ENCODE measurements around the gene TENT5C. TPM values are rescaled to one million over a fixed set of nuclear protein-coding genes. Genes with fewer than 3 reads are reported as not detected.

The TENT5C gene
- total and polyA plus RNA-seq, 7 experiments from 2014 or later: 0.91 to 47.0 (median 3.9) TPM

DNA sequence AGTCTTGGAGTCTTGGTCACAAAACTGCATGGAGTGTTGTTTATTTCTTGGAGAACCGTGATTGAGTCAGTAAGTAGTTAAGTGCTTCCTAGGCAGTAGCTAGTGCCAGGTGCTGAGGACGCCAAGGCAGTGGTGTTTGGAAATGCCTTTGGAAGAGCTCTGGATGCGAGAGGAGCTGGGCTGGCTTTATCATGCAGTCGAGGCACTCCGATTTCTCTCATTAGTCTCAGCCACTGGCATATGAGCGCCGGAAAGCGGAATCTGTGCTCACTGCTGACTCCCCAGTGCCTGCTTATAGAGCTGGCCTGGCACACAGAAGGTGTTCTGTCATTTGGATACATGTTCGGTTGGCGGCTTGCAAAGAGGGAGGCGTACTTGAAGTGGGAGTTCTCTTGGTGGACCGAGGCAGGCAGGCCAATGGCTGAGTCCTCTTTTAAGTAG, 3.6 kb downstream of the TENT5C start:
- Histone ChIP-seq H3K9me3 (ENCODE audit: control insufficient read depth in 2 of 3, low read length in 3 of 3) (no peaks in the 10 kb centered on the region), H3K27me3 (ENCODE audit: control insufficient read depth in 2 of 2, insufficient read depth in 2 of 2, low read length in 2 of 2) (no peaks in the 10 kb centered on the region), H3K4me1 (ENCODE audit: control insufficient read depth in 2 of 2, insufficient read depth in 2 of 2, low read length in 2 of 2) (peaks cover 20 to 54% of the 10 kb centered on the region in 2 donors), H3K36me3 (ENCODE audit: control insufficient read depth in 2 of 3, insufficient read depth in 3 of 3, low read length in 3 of 3) (no peaks in the 10 kb centered on the region), H3K4me3 (ENCODE audit: low read length) (no peak overlapping the region), H3K27ac (ENCODE audit: low read depth, low read length) (no peak overlapping the region)
- Mint-ChIP-seq H3K4me3 (no peak overlapping the region), H3K36me3 (peaks cover 3 to 31% (median 15%) of the 10 kb centered on the region in 5 donors), H3K27me3 (peaks cover 0 to 13% (median 0%) of the 10 kb centered on the region in 5 donors), H3K9me3 (no peaks in the 10 kb centered on the region), H3K27ac (no peak overlapping the region), H3K4me1 (peaks cover 28 to 68% (median 49%) of the 10 kb centered on the region in 7 donors)
- intact Hi-C loops (cut with micrococcal nuclease): loop anchor here (5.0 to 10.0 kb wide), 8 partner anchors 97 to 1533 kb away; partner anchors contain the start of genes ATP1A1 (in 1 of the 2), CD101 (in 1 of the 2), CD2 (in 1 of the 2) and TRIM45 (in 1 of the 2)
- no peak for DNase-seq
- ATAC-seq: no peak
- ChIA-PET POLR2A (interaction anchor here (1.0 to 4.3 kb wide), 2 partner anchors 17 to 47 kb away, joined by 3 to 42 read pairs; no protein-coding TSS in a partner anchor), CTCF (interaction anchor here (0.8 kb wide), 1 partner anchor 841 kb away, joined by 5 read pairs; no protein-coding TSS in a partner anchor)

GRCh38 chr1:117610036-117610435, 4.2 kb downstream of the TENT5C start:
- ATAC-seq: no peak
- H3K9me3 ChIP-seq (ENCODE audit: control insufficient read depth in 2 of 3, low read length in 3 of 3): no peaks in the 10 kb centered on the region
- no peak overlapping the region for H3K4me3 ChIP-seq (ENCODE audit: low read length)
- H3K36me3 ChIP-seq (ENCODE audit: control insufficient read depth in 2 of 3, insufficient read depth in 3 of 3, low read length in 3 of 3): no peaks in the 10 kb centered on the region
- Mint-ChIP-seq H3K4me3 (peak overlapping the region in 1 of 10 donors; percentile 51), H3K27ac (peak overlapping the region in 1 of 9 donors; percentile 30), H3K27me3 (peaks cover 0 to 10% (median 0%) of the 10 kb centered on the region in 5 donors), H3K9me3 (no peaks in the 10 kb centered on the region), H3K36me3 (peaks cover 3 to 35% (median 15%) of the 10 kb centered on the region in 5 donors), H3K4me1 (peaks cover 34 to 69% (median 51%) of the 10 kb centered on the region in 7 donors)
- H3K27me3 ChIP-seq (ENCODE audit: control insufficient read depth in 2 of 2, insufficient read depth in 2 of 2, low read length in 2 of 2): no peaks in the 10 kb centered on the region
- H3K4me1 ChIP-seq (ENCODE audit: control insufficient read depth in 2 of 2, insufficient read depth in 2 of 2, low read length in 2 of 2): peaks cover 17 to 59% of the 10 kb centered on the region in 2 donors
- CTCF ChIA-PET: interaction anchor here (0.8 kb wide), 1 partner anchor 842 kb away, joined by 5 read pairs; no protein-coding TSS in a partner anchor
- no peak for DNase-seq
- intact Hi-C loops (cut with micrococcal nuclease): no loop called here
- POLR2A ChIA-PET: interaction anchor here (0.6 to 4.3 kb wide), 3 partner anchors 18 to 64 kb away, joined by 3 to 42 read pairs (median 3); no protein-coding TSS in a partner anchor
- no peak overlapping the region for H3K27ac ChIP-seq (ENCODE audit: low read depth, low read length)

GRCh38 chr1:117611121-117611601, 5.3 kb downstream of the TENT5C start:
- CTCF ChIA-PET: interaction anchor here (0.6 kb wide), 1 partner anchor 1673 kb away, joined by 3 read pairs; no protein-coding TSS in a partner anchor
- H3K4me3 Mint-ChIP-seq: no peak overlapping the region
- intact Hi-C loops (cut with micrococcal nuclease): no loop called here

DNA sequence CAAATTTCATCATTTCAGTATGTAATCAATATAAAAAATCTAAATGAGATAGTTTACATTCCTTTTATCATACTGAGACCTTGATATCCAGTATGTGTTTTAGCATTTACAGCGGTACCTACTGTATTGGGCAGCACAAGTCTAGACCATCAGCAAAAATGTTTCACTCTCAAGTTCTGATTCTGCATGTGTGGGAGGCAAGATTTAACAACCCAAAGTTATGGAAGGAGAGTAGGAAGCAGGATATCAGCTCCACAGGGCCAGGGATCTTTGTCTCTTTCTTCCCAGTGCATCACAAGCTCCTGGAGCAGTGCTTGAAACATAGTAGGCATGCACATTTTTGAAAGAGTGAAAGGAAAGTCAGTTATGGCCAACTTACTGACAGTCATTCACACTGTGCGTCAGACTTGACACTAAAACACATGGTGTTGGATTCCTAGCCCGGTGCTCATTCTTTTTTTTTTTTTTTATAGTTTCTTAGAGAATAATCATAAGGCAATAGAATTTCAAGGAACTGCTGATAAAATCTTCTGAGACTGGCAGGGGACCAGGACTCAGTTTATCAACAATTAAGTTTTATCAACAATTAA, 6.1 kb downstream of the TENT5C start:
- Histone ChIP-seq H3K9me3 (ENCODE audit: control insufficient read depth in 2 of 3, low read length in 3 of 3) (no peaks in the 10 kb centered on the region), H3K36me3 (ENCODE audit: control insufficient read depth in 2 of 3, insufficient read depth in 3 of 3, low read length in 3 of 3) (no peaks in the 10 kb centered on the region), H3K4me3 (ENCODE audit: low read length) (no peak overlapping the region), H3K27ac (ENCODE audit: low read depth, low read length) (no peak overlapping the region), H3K27me3 (ENCODE audit: control insufficient read depth in 2 of 2, insufficient read depth in 2 of 2, low read length in 2 of 2) (no peaks in the 10 kb centered on the region), H3K4me1 (ENCODE audit: control insufficient read depth in 2 of 2, insufficient read depth in 2 of 2, low read length in 2 of 2) (peaks cover 21 to 76% of the 10 kb centered on the region in 2 donors)
- Mint-ChIP-seq H3K36me3 (peaks cover 3 to 41% (median 15%) of the 10 kb centered on the region in 5 donors), H3K9me3 (no peaks in the 10 kb centered on the region), H3K4me1 (peaks cover 49 to 80% (median 65%) of the 10 kb centered on the region in 7 donors), H3K27ac (peak overlapping the region in 1 of 9 donors; percentile 42), H3K4me3 (peak overlapping the region in 1 of 10 donors; percentile 31), H3K27me3 (peaks cover 0 to 12% (median 0%) of the 10 kb centered on the region in 5 donors)
- CTCF ChIA-PET: no interaction called here
- POLR2A ChIA-PET: interaction anchor here (0.7 kb wide), 1 partner anchor 122 kb away, joined by 3 read pairs; no protein-coding TSS in a partner anchor
- ATAC-seq (no peak), DNase-seq (no peak)
- intact Hi-C loops (cut with micrococcal nuclease): loop anchor here in 1 of 2 donors (2.0 kb wide), 1 partner anchor 15 kb away; no protein-coding TSS in a partner anchor

More at GRCh38 chr1:117611121-117611601, 5.3 kb downstream of the TENT5C start:
- POLR2A ChIA-PET: no interaction called here
- peak overlapping the region in 1 of 9 donors; percentile 39 for H3K27ac Mint-ChIP-seq
- no peak overlapping the region for H3K27ac ChIP-seq (ENCODE audit: low read depth, low read length)
- DNase-seq: no peak
- H3K4me3 ChIP-seq (ENCODE audit: low read length): no peak overlapping the region
- H3K36me3 Mint-ChIP-seq: peaks cover 3 to 41% (median 15%) of the 10 kb centered on the region in 5 donors
- no peaks in the 10 kb centered on the region for H3K36me3 ChIP-seq (ENCODE audit: control insufficient read depth in 2 of 3, insufficient read depth in 3 of 3, low read length in 3 of 3)
- no peaks in the 10 kb centered on the region for H3K27me3 ChIP-seq (ENCODE audit: control insufficient read depth in 2 of 2, insufficient read depth in 2 of 2, low read length in 2 of 2)
- H3K9me3 Mint-ChIP-seq: no peaks in the 10 kb centered on the region
- H3K27me3 Mint-ChIP-seq: peaks cover 0 to 9% (median 0%) of the 10 kb centered on the region in 5 donors
- no peak for ATAC-seq
- H3K4me1 Mint-ChIP-seq: peaks cover 45 to 74% (median 60%) of the 10 kb centered on the region in 7 donors
- H3K9me3 ChIP-seq (ENCODE audit: control insufficient read depth in 2 of 3, low read length in 3 of 3): no peaks in the 10 kb centered on the region
- peaks cover 21 to 70% of the 10 kb centered on the region in 2 donors for H3K4me1 ChIP-seq (ENCODE audit: control insufficient read depth in 2 of 2, insufficient read depth in 2 of 2, low read length in 2 of 2)

DNA sequence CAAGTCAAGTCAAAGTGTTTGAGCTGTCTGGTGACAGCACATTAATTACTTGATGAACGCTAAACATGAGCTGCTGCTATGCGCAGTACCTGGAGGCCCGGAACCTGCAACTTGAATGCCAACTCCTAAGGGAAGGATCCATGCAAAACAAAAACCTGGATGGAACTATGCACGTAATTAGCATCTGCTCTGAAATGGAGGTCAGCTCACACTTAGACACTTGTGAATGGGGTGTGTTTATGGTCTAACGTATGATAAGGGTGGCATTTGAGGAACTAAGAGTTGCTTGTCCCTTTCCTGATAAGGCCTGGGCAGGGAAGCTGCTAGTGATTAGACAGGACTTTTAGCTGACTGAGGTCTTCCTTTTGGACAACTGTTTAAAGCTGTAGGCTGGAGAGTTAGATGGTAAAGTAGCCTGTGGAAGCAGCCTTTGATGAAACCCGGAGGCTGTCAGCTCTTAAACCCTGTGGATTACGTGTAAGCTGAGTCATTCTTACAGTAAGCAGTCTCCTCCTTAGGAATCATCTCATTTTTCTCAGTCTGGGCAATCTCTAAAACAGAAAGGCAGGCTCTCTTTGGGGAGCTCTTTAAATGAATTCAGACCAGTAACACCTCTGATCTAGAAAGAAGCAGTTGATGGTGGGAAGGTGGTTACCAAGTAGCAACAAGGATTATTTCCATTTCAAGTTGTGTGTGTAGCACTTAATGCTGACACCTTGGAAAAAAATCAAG, 6.8 kb downstream of the TENT5C start:
- Mint-ChIP-seq H3K4me1 (peaks cover 43 to 79% (median 63%) of the 10 kb centered on the region in 7 donors), H3K4me3 (no peak overlapping the region), H3K9me3 (no peaks in the 10 kb centered on the region), H3K36me3 (peaks cover 3 to 41% (median 15%) of the 10 kb centered on the region in 5 donors), H3K27ac (no peak overlapping the region), H3K27me3 (peaks cover 0 to 12% (median 0%) of the 10 kb centered on the region in 5 donors)
- peak; percentile 29 for ATAC-seq
- POLR2A ChIA-PET: interaction anchor here (0.7 kb wide), 1 partner anchor 122 kb away, joined by 3 read pairs; no protein-coding TSS in a partner anchor
- Histone ChIP-seq H3K27ac (ENCODE audit: low read depth, low read length) (no peak overlapping the region), H3K4me3 (ENCODE audit: low read length) (no peak overlapping the region), H3K9me3 (ENCODE audit: control insufficient read depth in 2 of 3, low read length in 3 of 3) (no peaks in the 10 kb centered on the region), H3K27me3 (ENCODE audit: control insufficient read depth in 2 of 2, insufficient read depth in 2 of 2, low read length in 2 of 2) (no peaks in the 10 kb centered on the region), H3K4me1 (ENCODE audit: control insufficient read depth in 2 of 2, insufficient read depth in 2 of 2, low read length in 2 of 2) (peaks cover 15 to 83% of the 10 kb centered on the region in 2 donors), H3K36me3 (ENCODE audit: control insufficient read depth in 2 of 3, insufficient read depth in 3 of 3, low read length in 3 of 3) (no peaks in the 10 kb centered on the region)
- DNase-seq: no peak
- CTCF ChIA-PET: no interaction called here
- intact Hi-C loops (cut with micrococcal nuclease): loop anchor here in 1 of 2 donors (2.0 kb wide), 1 partner anchor 14 kb away; no protein-coding TSS in a partner anchor
